Measurements from ENCODE around the gene PCDHA6.
"Not testable (repeated sequence)": the region's sequence is repeated elsewhere in the genome, so short reads cannot be mapped to it uniquely, and the experiment has no call there.

The PCDHA6 gene

GRCh38 chr5:140823475-140823874, 4.3 kb upstream of the PCDHA6 start:
- DNase-seq = no peak
- Histone ChIP-seq H4K8ac (ENCODE audit: low read depth, low read length) (no peak overlapping the region), H4K91ac (ENCODE audit: low read depth, low read length) (no peak overlapping the region), H3K9me3 (ENCODE audit: insufficient read depth, low read depth, low read length) (peaks cover 3% of the 10 kb centered on the region), H3K18ac (ENCODE audit: low read length) (no peak overlapping the region), H3K9ac (ENCODE audit: low read length) (no peak overlapping the region), H2BK12ac (ENCODE audit: low read length) (no peak overlapping the region), H2BK5ac (ENCODE audit: low read depth, low read length, poor library complexity) (no peak overlapping the region), H3K14ac (ENCODE audit: low read length) (no peak overlapping the region), H3K4me2 (ENCODE audit: low read length) (no peak overlapping the region), H3K27me3 (ENCODE audit: insufficient read depth, low read length) (no peaks in the 10 kb centered on the region), H3K79me2 (ENCODE audit: control insufficient read depth, insufficient read depth, low read length, poor library complexity) (no peaks in the 10 kb centered on the region), H2AFZ (ENCODE audit: insufficient read depth, low read length, poor library complexity) (no peak overlapping the region), H4K12ac (ENCODE audit: low read depth, low read length) (no peak overlapping the region), H3K4ac (ENCODE audit: low read depth, low read length) (no peak overlapping the region), H3K79me1 (ENCODE audit: low read length) (no peaks in the 10 kb centered on the region), H3K36me3 (ENCODE audit: control insufficient read depth in 1 of 2, insufficient read depth in 2 of 2, low read length in 2 of 2) (peaks cover 7 to 8% of the 10 kb centered on the region in 2 experiments), H2BK120ac (ENCODE audit: insufficient read depth, low read length, poor library complexity) (no peak overlapping the region), H2AK5ac (ENCODE audit: low read length) (no peak overlapping the region), H3K23ac (ENCODE audit: low read length) (no peak overlapping the region), H3K4me1 (ENCODE audit: control insufficient read depth in 1 of 2, insufficient read depth in 2 of 2, low read length in 2 of 2) (no peaks in the 10 kb centered on the region), H3K27ac (ENCODE audit: low read depth, low read length) (no peak overlapping the region), H3K4me3 (ENCODE audit: low read depth, low read length) (no peak overlapping the region)
- WGBS (ENCODE audit: extremely low coverage, insufficient coverage, insufficient read length) = no CpG with 5 or more reads among the region's 38 CpGs

- Histone ChIP-seq H3K27ac (ENCODE audit: low read depth, low read length) (no peak overlapping the region), H3K4me2 (ENCODE audit: low read length) (peak overlapping the region; percentile 39), H4K91ac (ENCODE audit: low read depth, low read length) (no peak overlapping the region), H2BK5ac (ENCODE audit: low read depth, low read length, poor library complexity) (no peak overlapping the region), H3K14ac (ENCODE audit: low read length) (no peak overlapping the region), H2BK12ac (ENCODE audit: low read length) (no peak overlapping the region), H3K4me1 (ENCODE audit: control insufficient read depth in 1 of 2, insufficient read depth in 2 of 2, low read length in 2 of 2) (no peaks in the 10 kb centered on the region), H3K79me2 (ENCODE audit: control insufficient read depth, insufficient read depth, low read length, poor library complexity) (no peaks in the 10 kb centered on the region), H3K9ac (ENCODE audit: low read length) (no peak overlapping the region), H3K18ac (ENCODE audit: low read length) (no peak overlapping the region), H3K36me3 (ENCODE audit: control insufficient read depth in 1 of 2, insufficient read depth in 2 of 2, low read length in 2 of 2) (peaks cover 7 to 8% of the 10 kb centered on the region in 2 experiments), H3K23ac (ENCODE audit: low read length) (no peak overlapping the region), H2AK5ac (ENCODE audit: low read length) (no peak overlapping the region), H2BK120ac (ENCODE audit: insufficient read depth, low read length, poor library complexity) (no peak overlapping the region), H3K4me3 (ENCODE audit: low read depth, low read length) (peak overlapping the region; percentile 75), H3K9me3 (ENCODE audit: insufficient read depth, low read depth, low read length) (peaks cover 2% of the 10 kb centered on the region), H4K8ac (ENCODE audit: low read depth, low read length) (no peak overlapping the region), H2AFZ (ENCODE audit: insufficient read depth, low read length, poor library complexity) (no peak overlapping the region), H3K4ac (ENCODE audit: low read depth, low read length) (no peak overlapping the region), H3K79me1 (ENCODE audit: low read length) (no peaks in the 10 kb centered on the region), H3K27me3 (ENCODE audit: insufficient read depth, low read length) (no peaks in the 10 kb centered on the region), H4K12ac (ENCODE audit: low read depth, low read length) (no peak overlapping the region)
- WGBS (ENCODE audit: extremely low coverage, insufficient coverage, insufficient read length) = no CpG with 5 or more reads among the region's 18 CpGs
- no peak for DNase-seq
These were observed 590 bp downstream of the PCDHA6 start for GRCh38 chr5:140828362-140828737.

DNA sequence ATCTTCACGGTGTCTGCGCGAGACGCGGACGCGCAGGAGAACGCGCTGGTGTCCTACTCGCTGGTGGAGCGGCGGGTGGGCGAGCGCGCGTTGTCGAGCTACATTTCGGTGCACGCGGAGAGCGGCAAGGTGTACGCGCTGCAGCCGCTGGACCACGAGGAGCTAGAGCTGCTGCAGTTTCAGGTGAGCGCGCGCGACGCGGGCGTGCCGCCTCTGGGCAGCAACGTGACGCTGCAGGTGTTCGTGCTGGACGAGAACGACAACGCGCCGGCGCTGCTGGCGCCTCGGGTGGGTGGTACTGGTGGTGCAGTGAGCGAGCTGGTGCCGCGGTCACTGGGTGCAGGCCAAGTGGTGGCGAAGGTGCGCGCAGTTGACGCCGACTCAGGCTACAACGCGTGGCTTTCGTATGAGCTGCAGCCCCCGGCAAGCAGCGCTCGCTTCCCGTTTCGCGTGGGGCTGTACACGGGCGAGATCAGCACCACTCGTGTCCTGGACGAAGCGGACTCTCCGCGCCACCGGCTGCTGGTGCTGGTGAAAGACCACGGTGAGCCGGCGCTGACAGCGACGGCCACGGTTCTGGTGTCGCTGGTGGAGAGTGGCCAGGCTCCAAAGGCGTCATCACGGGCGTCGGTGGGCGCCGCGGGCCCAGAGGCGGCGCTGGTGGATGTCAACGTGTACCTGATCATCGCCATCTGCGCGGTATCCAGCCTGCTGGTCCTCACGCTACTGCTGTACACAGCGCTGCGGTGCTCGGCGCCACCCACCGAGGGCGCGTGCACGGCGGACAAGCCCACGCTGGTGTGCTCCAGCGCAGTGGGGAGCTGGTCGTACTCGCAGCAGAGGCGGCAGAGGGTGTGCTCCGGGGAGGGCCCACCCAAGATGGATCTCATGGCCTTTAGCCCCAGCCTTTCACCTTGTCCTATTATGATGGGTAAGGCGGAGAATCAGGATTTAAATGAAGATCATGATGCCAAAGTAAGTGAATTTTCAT, 2.0 kb downstream of the PCDHA6 start:
- not testable (repeated sequence) for H3K4me2 ChIP-seq (ENCODE audit: low read length); H3K79me1 ChIP-seq (ENCODE audit: low read length); H3K27ac ChIP-seq (ENCODE audit: low read depth, low read length); H3K9ac ChIP-seq (ENCODE audit: low read length); H3K36me3 ChIP-seq (ENCODE audit: control insufficient read depth in 1 of 2, insufficient read depth in 2 of 2, low read length in 2 of 2); H4K12ac ChIP-seq (ENCODE audit: low read depth, low read length); H3K23ac ChIP-seq (ENCODE audit: low read length); H2AFZ ChIP-seq (ENCODE audit: insufficient read depth, low read length, poor library complexity); H3K79me2 ChIP-seq (ENCODE audit: control insufficient read depth, insufficient read depth, low read length, poor library complexity); H4K8ac ChIP-seq (ENCODE audit: low read depth, low read length); H3K18ac ChIP-seq (ENCODE audit: low read length); H3K14ac ChIP-seq (ENCODE audit: low read length); H3K4me1 ChIP-seq (ENCODE audit: control insufficient read depth in 1 of 2, insufficient read depth in 2 of 2, low read length in 2 of 2); H2AK5ac ChIP-seq (ENCODE audit: low read length); H3K4me3 ChIP-seq (ENCODE audit: low read depth, low read length); H2BK12ac ChIP-seq (ENCODE audit: low read length); H3K9me3 ChIP-seq (ENCODE audit: insufficient read depth, low read depth, low read length); DNase-seq; H2BK120ac ChIP-seq (ENCODE audit: insufficient read depth, low read length, poor library complexity); H3K27me3 ChIP-seq (ENCODE audit: insufficient read depth, low read length); H2BK5ac ChIP-seq (ENCODE audit: low read depth, low read length, poor library complexity); H3K4ac ChIP-seq (ENCODE audit: low read depth, low read length); H4K91ac ChIP-seq (ENCODE audit: low read depth, low read length)
- WGBS (ENCODE audit: extremely low coverage, insufficient coverage, insufficient read length) = no CpG with 5 or more reads among the region's 106 CpGs

- Histone ChIP-seq H2BK12ac (ENCODE audit: low read length) (no peak within 1 kb of the TSS), H3K4me1 (ENCODE audit: control insufficient read depth in 1 of 2, insufficient read depth in 2 of 2, low read length in 2 of 2) (no peaks in the 10 kb centered on the region), H3K18ac (ENCODE audit: low read length) (no peak within 1 kb of the TSS), H2BK120ac (ENCODE audit: insufficient read depth, low read length, poor library complexity) (no peak within 1 kb of the TSS), H3K9ac (ENCODE audit: low read length) (peak within 1 kb of the TSS; percentile 53), H3K4me2 (ENCODE audit: low read length) (no peak within 1 kb of the TSS), H2AK5ac (ENCODE audit: low read length) (no peak within 1 kb of the TSS), H2AFZ (ENCODE audit: insufficient read depth, low read length, poor library complexity) (no peak within 1 kb of the TSS), H3K79me1 (ENCODE audit: low read length) (no peaks in the 10 kb centered on the region), H3K4ac (ENCODE audit: low read depth, low read length) (no peak within 1 kb of the TSS), H3K9me3 (ENCODE audit: insufficient read depth, low read depth, low read length) (peaks cover 18% of the 10 kb centered on the region), H3K23ac (ENCODE audit: low read length) (no peak within 1 kb of the TSS), H4K8ac (ENCODE audit: low read depth, low read length) (no peak within 1 kb of the TSS), H4K12ac (ENCODE audit: low read depth, low read length) (no peak within 1 kb of the TSS), H3K14ac (ENCODE audit: low read length) (no peak within 1 kb of the TSS), H3K36me3 (ENCODE audit: control insufficient read depth in 1 of 2, insufficient read depth in 2 of 2, low read length in 2 of 2) (peaks cover 8 to 9% of the 10 kb centered on the region in 2 experiments), H2BK5ac (ENCODE audit: low read depth, low read length, poor library complexity) (no peak within 1 kb of the TSS), H3K79me2 (ENCODE audit: control insufficient read depth, insufficient read depth, low read length, poor library complexity) (no peaks in the 10 kb centered on the region), H3K27me3 (ENCODE audit: insufficient read depth, low read length) (no peaks in the 10 kb centered on the region), H3K27ac (ENCODE audit: low read depth, low read length) (no peak within 1 kb of the TSS), H4K91ac (ENCODE audit: low read depth, low read length) (no peak within 1 kb of the TSS), H3K4me3 (ENCODE audit: low read depth, low read length) (no peak within 1 kb of the TSS)
- WGBS (ENCODE audit: extremely low coverage, insufficient coverage, insufficient read length) = no CpG with 5 or more reads among the region's 8 CpGs
- DNase-seq = no peak
These were observed 6.2 kb downstream of the PCDHA6 start, which contains the start of gene PCDHA7 for GRCh38 chr5:140833993-140834392. Gene PCDHA7, plus strand, starts transcription at chr5:140834269. Its CDS starts 115 bp downstream, at chr5:140834384.
